RWPE1 (cell line): ENCODE measurements around the gene ATP6V0A4.

Experiments used
- CTCF ChIA-PET: fragments of 350-600 bp; sonication (Branson Sonifier 250); formaldehyde crosslinking; extraction: SDS; loops from one replicate; lab custom pipeline; 2021; lab: Yijun Ruan, JAX
- POLR2A ChIA-PET: fragments of 400-600 bp; formaldehyde crosslinking; extraction: SDS; loops from one replicate; lab custom pipeline; 2020; ENCODE audit warnings: antibody characterized with exemption; ENCODE audit not compliant: low non-redundant PET; lab: Yijun Ruan, JAX
- DNase-seq: peaks from one replicate; pipeline ENCODE4 v3.0.0; 2012; ENCODE audit warnings: low spot score
- H3K27ac ChIP-seq: fragments of 450-650 bp; 2 replicates; pipeline ENCODE4 v1.5.1; 2017
- CTCF ChIP-seq: fragments of 450-650 bp; conservative IDR thresholded peaks from 2 replicates; pipeline ENCODE4 v1.5.1; 2017; ENCODE audit warnings: low read depth, mild to moderate bottlenecking

ATP6V0A4 gene

GRCh38 chr7:138668229-138668596 is 129.8 kb downstream of the ATP6V0A4 start:
- H3K27ac ChIP-seq, result no peak overlapping the region
- DNase-seq, result no peak
- CTCF ChIA-PET, result no interaction called here
- no peak for TF ChIP-seq CTCF
- POLR2A ChIA-PET, result no interaction called here

DNA sequence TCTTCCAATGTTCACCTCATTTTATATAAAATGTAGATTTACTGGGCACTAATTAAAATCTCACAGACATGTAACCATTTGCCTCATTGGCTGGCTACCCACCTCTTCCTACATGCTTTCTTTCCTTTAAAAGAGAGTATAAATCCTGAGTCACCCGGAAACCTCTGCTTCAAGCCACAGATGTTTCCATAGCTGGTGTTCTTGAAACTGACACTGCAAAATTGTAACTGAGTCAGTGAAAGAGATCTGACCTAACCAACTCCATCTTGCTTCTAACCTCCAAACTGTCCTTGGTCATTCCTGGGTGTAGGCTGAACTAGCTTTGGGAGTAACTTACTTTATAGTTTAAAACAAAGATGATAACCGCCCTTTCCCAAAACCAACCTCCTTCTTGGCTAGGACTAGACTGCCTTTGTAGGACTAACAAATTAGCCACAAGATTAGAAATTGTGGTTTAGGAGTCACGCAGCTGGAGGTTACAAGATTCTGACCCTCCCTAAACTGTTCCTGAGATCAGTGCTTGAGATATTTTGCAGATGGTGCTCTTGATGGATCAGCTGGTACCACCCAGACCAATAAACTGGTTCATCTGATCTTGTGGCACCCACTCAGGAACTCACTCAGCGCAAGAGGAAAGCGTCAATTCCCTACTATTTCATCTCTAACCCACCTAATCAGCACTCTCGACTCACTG is 130.3 kb downstream of the ATP6V0A4 start:
- no peak for TF ChIP-seq CTCF
- ChIA-PET POLR2A (no interaction called here), CTCF (no interaction called here)

GRCh38 chr7:138666385-138666784 is 131.6 kb downstream of the ATP6V0A4 start:
- ChIA-PET POLR2A (no interaction called here), CTCF (no interaction called here)
- no peak overlapping the region for H3K27ac ChIP-seq
- DNase-seq, result no peak
- TF ChIP-seq CTCF, result no peak

More for the DNA sequence above, 130.3 kb downstream of the ATP6V0A4 start:
- DNase-seq, result no peak
- no peak overlapping the region for H3K27ac ChIP-seq

DNA sequence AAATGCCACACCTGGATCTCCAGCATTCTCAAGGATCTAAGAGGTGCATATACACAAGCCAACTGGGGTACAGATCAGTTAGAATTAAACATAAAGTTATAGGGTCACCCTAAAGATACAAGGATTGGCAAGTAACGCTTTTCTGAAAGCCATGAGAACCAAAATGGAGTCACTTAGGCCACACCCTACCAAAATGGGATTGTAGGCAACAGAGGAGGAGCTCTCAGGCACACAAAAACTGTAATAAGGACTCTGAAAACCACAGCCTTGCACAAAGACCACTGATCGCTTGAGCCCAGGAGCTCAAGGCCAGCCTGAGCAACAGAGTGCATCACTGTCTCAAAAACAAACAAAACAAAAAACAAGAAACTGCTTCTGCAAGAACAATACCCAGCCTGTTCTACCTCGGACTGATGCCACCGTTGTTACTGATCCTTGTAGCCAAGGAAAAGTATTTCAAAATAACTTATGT is 132.3 kb downstream of the ATP6V0A4 start:
- POLR2A ChIA-PET, result no interaction called here
- TF ChIP-seq CTCF, result no peak
- no peak for DNase-seq
- no peak overlapping the region for H3K27ac ChIP-seq
- CTCF ChIA-PET, result no interaction called here

DNA sequence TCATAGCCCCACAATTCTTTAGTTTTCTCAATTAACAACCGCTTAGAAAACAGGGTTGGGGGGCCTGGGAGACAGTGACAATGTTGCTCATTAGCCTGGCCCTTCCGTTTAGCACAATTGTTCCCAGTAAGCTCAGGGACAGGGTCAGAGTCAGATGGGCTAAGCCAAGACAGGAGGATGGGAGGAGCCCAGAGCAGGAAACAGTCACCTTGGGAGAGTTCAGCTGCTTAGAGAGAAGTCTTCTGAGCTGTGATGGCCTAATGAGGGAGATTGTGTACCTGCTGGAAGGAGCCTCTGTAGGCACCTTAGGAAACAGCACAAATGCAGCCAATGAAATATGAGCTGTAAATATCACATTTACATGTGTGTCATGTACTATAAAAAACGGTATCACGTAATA is 132.7 kb downstream of the ATP6V0A4 start:
- no peak for TF ChIP-seq CTCF
- POLR2A ChIA-PET, result no interaction called here
- no peak overlapping the region for H3K27ac ChIP-seq

GRCh38 chr7:138663725-138664710 is 134.0 kb downstream of the ATP6V0A4 start:
- ChIA-PET POLR2A (no interaction called here), CTCF (interaction anchor here (0.6 kb wide), 1 partner anchor 40 kb away, joined by 9 read pairs; no protein-coding TSS in a partner anchor)
- peak; percentile 30 for DNase-seq
- H3K27ac ChIP-seq, result no peak overlapping the region
- no peak for TF ChIP-seq CTCF

More for the DNA sequence above, 132.7 kb downstream of the ATP6V0A4 start:
- no peak for DNase-seq
- CTCF ChIA-PET, result no interaction called here
